Measurements from ENCODE around the gene PCNP.
"Not testable (repeated sequence)": the region's sequence is repeated elsewhere in the genome, so short reads cannot be mapped to it uniquely, and the experiment has no call there.

The PCNP gene

GRCh38 chr3:101567528-101568317, 6.3 kb upstream of the PCNP start:
- DNase-seq (ENCODE audit: low spot score) = no peak

GRCh38 chr3:101571028-101571895, 2.7 kb upstream of the PCNP start:
- peak; percentile 28 for DNase-seq (ENCODE audit: low spot score)

GRCh38 chr3:101574388-101575112, 570 bp downstream of the PCNP start:
- peak; percentile 67 for DNase-seq (ENCODE audit: low spot score)

GRCh38 chr3:101577286-101577685, 3.3 kb downstream of the PCNP start:
- no peak for DNase-seq (ENCODE audit: low spot score)

GRCh38 chr3:101588616-101589015, 14.6 kb downstream of the PCNP start:
- no peak for DNase-seq (ENCODE audit: low spot score)

- DNase-seq (ENCODE audit: low spot score) = no peak
Measured at GRCh38 chr3:101591071-101591470, 17.1 kb downstream of the PCNP start.

GRCh38 chr3:101602731-101603130, 28.8 kb downstream of the PCNP start:
- DNase-seq (ENCODE audit: low spot score) = no peak

- DNase-seq (ENCODE audit: low spot score) = no peak
Measured at GRCh38 chr3:101603184-101603583, 29.2 kb downstream of the PCNP start.

GRCh38 chr3:101605398-101605797, 31.4 kb downstream of the PCNP start:
- DNase-seq (ENCODE audit: low spot score) = not testable (repeated sequence)

- no peak for DNase-seq (ENCODE audit: low spot score)
Measured at GRCh38 chr3:101611023-101611422, 37.0 kb downstream of the PCNP start.

GRCh38 chr3:101613014-101613413, 39.0 kb downstream of the PCNP start:
- DNase-seq (ENCODE audit: low spot score) = not testable (repeated sequence)

GRCh38 chr3:101615525-101615924, 41.5 kb downstream of the PCNP start:
- DNase-seq (ENCODE audit: low spot score) = no peak

GRCh38 chr3:101617478-101617877, 43.5 kb downstream of the PCNP start:
- DNase-seq (ENCODE audit: low spot score) = no peak

GRCh38 chr3:101618726-101619125, 44.7 kb downstream of the PCNP start:
- DNase-seq (ENCODE audit: low spot score) = no peak

GRCh38 chr3:101619734-101620133, 45.8 kb downstream of the PCNP start:
- no peak for DNase-seq (ENCODE audit: low spot score)

GRCh38 chr3:101623656-101624055, 49.7 kb downstream of the PCNP start:
- no peak for DNase-seq (ENCODE audit: low spot score)

GRCh38 chr3:101624857-101625256, 50.9 kb downstream of the PCNP start:
- no peak for DNase-seq (ENCODE audit: low spot score)

GRCh38 chr3:101625879-101626278, 51.9 kb downstream of the PCNP start:
- no peak for DNase-seq (ENCODE audit: low spot score)

- DNase-seq (ENCODE audit: low spot score) = no peak
Measured at GRCh38 chr3:101629219-101629618, 55.2 kb downstream of the PCNP start.

GRCh38 chr3:101631098-101631796, 57.3 kb downstream of the PCNP start:
- DNase-seq (ENCODE audit: low spot score) = no peak

- DNase-seq (ENCODE audit: low spot score) = not testable (repeated sequence)
Measured at GRCh38 chr3:101631959-101632358, 58.0 kb downstream of the PCNP start.

GRCh38 chr3:101632586-101632985, 58.6 kb downstream of the PCNP start:
- DNase-seq (ENCODE audit: low spot score) = no peak
